ENCODE data around the gene ARID1B.

DNA sequence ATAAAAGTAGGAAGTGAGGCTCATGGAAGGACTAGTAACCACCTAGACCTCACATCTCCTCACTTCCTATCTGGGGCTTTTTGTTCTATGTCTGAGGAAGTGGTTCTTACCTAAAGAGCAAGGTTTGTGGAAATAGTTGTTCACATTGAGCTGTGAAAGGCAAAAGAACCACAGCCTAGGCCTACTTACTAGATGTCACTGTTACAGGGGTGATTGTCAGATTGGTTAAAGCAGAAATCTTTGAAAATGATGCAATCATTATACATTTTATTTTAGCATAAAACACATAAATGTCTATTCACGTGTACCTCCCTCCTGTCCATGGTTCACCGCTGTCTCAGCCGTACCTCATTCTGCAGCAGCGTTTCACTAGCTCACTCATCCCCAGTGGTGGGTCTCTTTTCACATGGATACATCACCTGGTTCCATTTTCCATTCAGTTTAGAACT, 277.4 kb downstream of the ARID1B start:
- TF ChIP-seq EZH2phosphoT487 (IDR thresholded peaks at IDR 0.05; ENCODE audit: borderline replicate concordance, low read length) (no peak), EZH2 (IDR thresholded peaks at IDR 0.05; ENCODE audit: low read length, unreplicated experiment) (no peak)
- TF ChIP-seq, protein P1, sequence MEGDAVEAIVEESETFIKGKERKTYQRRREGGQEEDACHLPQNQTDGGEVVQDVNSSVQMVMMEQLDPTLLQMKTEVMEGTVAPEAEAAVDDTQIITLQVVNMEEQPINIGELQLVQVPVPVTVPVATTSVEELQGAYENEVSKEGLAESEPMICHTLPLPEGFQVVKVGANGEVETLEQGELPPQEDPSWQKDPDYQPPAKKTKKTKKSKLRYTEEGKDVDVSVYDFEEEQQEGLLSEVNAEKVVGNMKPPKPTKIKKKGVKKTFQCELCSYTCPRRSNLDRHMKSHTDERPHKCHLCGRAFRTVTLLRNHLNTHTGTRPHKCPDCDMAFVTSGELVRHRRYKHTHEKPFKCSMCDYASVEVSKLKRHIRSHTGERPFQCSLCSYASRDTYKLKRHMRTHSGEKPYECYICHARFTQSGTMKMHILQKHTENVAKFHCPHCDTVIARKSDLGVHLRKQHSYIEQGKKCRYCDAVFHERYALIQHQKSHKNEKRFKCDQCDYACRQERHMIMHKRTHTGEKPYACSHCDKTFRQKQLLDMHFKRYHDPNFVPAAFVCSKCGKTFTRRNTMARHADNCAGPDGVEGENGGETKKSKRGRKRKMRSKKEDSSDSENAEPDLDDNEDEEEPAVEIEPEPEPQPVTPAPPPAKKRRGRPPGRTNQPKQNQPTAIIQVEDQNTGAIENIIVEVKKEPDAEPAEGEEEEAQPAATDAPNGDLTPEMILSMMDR (conservative IDR thresholded peaks at IDR 0.05; ENCODE audit: low read depth, low read length), result no peak
